Measurements from ENCODE around the gene PDE8A. TPM values are rescaled to one million over a fixed set of nuclear protein-coding genes. Genes with fewer than 3 reads are reported as not detected.

Gene PDE8A
- total RNA-seq, 1 donor from 2014 or later: 8.6 TPM

DNA sequence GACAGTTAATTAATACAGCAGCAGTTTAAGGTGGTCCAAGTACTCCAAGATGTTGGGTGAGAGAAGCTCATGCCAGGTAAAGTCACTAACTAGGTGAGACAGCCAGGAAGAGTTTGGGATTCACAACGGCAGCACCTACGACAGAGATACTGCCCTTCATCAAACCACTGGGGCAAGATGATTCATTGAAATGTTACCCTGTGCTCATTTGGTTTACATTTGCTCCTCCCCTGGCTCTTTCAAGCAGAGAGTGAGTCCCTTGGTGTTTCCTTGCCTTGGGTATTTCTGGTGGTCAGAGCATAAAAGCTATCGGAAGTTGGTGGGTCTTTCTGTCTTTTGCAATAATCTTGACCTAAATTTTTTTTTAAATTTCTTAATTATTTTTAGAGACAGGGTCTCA is 19.9 kb upstream of the PDE8A start:
- H3K27ac Mint-ChIP-seq (ENCODE audit: unreplicated experiment): no peak overlapping the region

DNA sequence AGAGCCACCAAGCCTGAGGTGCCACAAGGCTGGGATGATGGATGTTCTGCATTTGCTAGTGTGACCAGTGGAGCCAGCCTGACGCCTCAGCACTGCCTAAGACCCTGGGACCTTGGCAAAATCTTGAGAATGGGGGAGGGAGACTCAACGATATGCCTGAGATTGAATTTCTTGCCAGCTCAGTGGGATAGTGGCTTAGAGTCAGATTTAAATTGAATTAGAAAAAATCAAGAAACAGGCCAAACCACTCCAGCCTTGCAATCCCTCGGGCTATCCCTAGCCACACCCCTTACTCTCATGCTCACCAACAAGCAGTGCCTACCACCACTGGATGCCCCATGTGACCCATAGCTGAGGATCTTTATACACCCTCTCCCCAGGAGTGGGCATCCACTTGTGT is 18.7 kb upstream of the PDE8A start:
- no peaks in the 10 kb centered on the region for H3K27me3 Mint-ChIP-seq (ENCODE audit: low read depth)
- peaks cover 10% of the 10 kb centered on the region for H3K9me3 Mint-ChIP-seq
- H3K4me3 Mint-ChIP-seq: no peak overlapping the region
- TF ChIP-seq, protein P1, sequence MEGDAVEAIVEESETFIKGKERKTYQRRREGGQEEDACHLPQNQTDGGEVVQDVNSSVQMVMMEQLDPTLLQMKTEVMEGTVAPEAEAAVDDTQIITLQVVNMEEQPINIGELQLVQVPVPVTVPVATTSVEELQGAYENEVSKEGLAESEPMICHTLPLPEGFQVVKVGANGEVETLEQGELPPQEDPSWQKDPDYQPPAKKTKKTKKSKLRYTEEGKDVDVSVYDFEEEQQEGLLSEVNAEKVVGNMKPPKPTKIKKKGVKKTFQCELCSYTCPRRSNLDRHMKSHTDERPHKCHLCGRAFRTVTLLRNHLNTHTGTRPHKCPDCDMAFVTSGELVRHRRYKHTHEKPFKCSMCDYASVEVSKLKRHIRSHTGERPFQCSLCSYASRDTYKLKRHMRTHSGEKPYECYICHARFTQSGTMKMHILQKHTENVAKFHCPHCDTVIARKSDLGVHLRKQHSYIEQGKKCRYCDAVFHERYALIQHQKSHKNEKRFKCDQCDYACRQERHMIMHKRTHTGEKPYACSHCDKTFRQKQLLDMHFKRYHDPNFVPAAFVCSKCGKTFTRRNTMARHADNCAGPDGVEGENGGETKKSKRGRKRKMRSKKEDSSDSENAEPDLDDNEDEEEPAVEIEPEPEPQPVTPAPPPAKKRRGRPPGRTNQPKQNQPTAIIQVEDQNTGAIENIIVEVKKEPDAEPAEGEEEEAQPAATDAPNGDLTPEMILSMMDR (conservative IDR thresholded peaks at IDR 0.05): no peak
- H3K27ac Mint-ChIP-seq (ENCODE audit: unreplicated experiment): no peak overlapping the region
- peaks cover 14% of the 10 kb centered on the region for H3K4me1 Mint-ChIP-seq
- no peaks in the 10 kb centered on the region for H3K36me3 Mint-ChIP-seq (ENCODE audit: low read depth)
- DNase-seq (ENCODE audit: low read depth, low spot score): no peak

More for the DNA sequence above, 19.9 kb upstream of the PDE8A start:
- DNase-seq (ENCODE audit: low read depth, low spot score): no peak
- Mint-ChIP-seq H3K4me1 (peaks cover 8% of the 10 kb centered on the region), H3K27me3 (ENCODE audit: low read depth) (no peaks in the 10 kb centered on the region), H3K36me3 (ENCODE audit: low read depth) (no peaks in the 10 kb centered on the region), H3K9me3 (peaks cover 10% of the 10 kb centered on the region), H3K4me3 (no peak overlapping the region)
- TF ChIP-seq, protein P1 (conservative IDR thresholded peaks at IDR 0.05): no peak

DNA sequence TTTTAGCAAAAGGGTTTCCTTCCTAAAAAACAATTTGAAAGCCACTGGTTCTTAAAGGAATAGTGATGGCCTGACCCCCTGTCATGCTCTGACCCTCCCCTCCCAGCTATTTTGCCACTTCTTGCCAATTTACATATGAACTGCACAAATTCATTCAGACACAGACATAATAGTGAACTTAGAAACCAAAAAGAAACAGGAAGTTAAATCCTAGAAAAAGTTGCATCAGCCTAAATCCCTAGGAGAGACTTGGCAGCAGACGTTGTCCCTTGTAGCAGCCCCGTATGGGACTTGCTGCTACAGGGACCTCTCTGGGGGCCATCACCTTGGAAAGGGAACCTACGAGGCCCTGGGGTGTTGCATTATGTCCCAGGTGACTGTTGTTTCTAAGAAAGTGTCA is 14.3 kb upstream of the PDE8A start:
- no peak overlapping the region for H3K27ac Mint-ChIP-seq (ENCODE audit: unreplicated experiment)
- no peak overlapping the region for H3K4me3 Mint-ChIP-seq
- H3K9me3 Mint-ChIP-seq: peaks cover 10% of the 10 kb centered on the region
- TF ChIP-seq, protein P1 (conservative IDR thresholded peaks at IDR 0.05): no peak
- H3K36me3 Mint-ChIP-seq (ENCODE audit: low read depth): no peaks in the 10 kb centered on the region
- no peaks in the 10 kb centered on the region for H3K27me3 Mint-ChIP-seq (ENCODE audit: low read depth)
- no peak for DNase-seq (ENCODE audit: low read depth, low spot score)
- H3K4me1 Mint-ChIP-seq: peaks cover 25% of the 10 kb centered on the region

DNA sequence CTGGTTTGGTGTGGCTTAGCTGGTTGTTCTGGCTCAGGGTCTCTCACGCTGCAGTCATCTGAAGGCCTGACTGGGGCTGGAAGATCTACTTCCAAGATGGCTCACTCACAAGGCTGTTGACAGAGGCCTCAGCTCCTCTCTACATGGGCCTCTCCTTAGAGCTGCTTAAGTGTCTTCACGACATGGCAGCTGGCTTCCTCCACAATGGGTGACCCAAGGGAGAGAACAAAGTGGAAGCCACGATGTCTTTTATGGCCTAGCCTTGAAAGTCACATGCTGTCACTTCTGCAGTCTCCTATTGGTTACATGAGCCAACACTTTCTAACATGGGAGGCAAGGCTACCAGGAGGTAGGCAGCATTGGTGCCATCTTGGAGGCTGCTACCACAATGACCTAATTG is 13.4 kb upstream of the PDE8A start:
- H3K4me3 Mint-ChIP-seq: no peak overlapping the region
- TF ChIP-seq, protein P1 (conservative IDR thresholded peaks at IDR 0.05): no peak
- no peaks in the 10 kb centered on the region for H3K36me3 Mint-ChIP-seq (ENCODE audit: low read depth)
- H3K27ac Mint-ChIP-seq (ENCODE audit: unreplicated experiment): no peak overlapping the region
- no peaks in the 10 kb centered on the region for H3K27me3 Mint-ChIP-seq (ENCODE audit: low read depth)
- peaks cover 25% of the 10 kb centered on the region for H3K4me1 Mint-ChIP-seq
- peaks cover 10% of the 10 kb centered on the region for H3K9me3 Mint-ChIP-seq
- no peak for DNase-seq (ENCODE audit: low read depth, low spot score)

DNA sequence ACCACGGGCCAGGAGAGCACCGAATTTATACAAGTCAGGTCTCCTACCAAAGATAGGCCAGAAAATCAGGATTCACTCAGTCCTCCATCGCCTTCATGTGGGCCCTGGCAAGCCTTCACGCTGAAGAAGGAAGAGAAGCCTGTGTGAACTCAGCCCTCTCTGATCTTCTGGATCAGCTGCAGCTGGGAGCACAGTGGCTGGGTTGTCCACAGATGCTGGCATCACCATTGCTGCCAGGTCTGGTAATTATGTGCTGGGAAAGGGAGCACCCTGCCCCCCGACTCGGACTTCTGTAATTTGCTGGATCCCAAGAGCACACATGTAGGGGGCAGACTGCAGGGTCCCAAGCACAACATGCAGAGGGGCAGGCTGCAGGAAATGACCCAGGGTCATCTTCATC is 12.4 kb upstream of the PDE8A start:
- Mint-ChIP-seq H3K27me3 (ENCODE audit: low read depth) (no peaks in the 10 kb centered on the region), H3K27ac (ENCODE audit: unreplicated experiment) (peak overlapping the region; percentile 20), H3K4me3 (no peak overlapping the region), H3K36me3 (ENCODE audit: low read depth) (no peaks in the 10 kb centered on the region), H3K4me1 (peaks cover 25% of the 10 kb centered on the region), H3K9me3 (peaks cover 6% of the 10 kb centered on the region)
- TF ChIP-seq, protein P1 (conservative IDR thresholded peaks at IDR 0.05): no peak
- no peak for DNase-seq (ENCODE audit: low read depth, low spot score)

DNA sequence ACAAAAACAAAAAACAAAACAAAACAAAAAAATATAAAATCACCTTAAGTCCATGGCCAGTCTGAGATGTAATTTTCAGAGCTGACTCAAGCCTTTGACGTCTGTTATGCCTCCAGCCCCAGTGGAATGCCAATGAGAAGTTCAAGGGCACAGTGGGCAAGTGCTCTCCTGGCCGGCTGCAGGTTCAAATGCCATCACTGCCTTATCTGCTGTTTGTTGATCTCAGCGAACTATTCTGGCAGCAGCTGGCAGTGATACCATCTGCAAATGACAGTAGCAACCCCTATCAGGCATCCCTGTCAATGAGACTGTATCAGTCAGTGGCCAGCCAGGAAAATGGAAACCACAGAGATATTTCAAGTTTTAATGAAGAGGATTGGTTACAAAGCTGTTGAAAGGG is 10.8 kb upstream of the PDE8A start:
- no peaks in the 10 kb centered on the region for H3K27me3 Mint-ChIP-seq (ENCODE audit: low read depth)
- peak overlapping the region; percentile 4 for H3K27ac Mint-ChIP-seq (ENCODE audit: unreplicated experiment)
- TF ChIP-seq, protein P1 (conservative IDR thresholded peaks at IDR 0.05): no peak
- peaks cover 3% of the 10 kb centered on the region for H3K9me3 Mint-ChIP-seq
- no peak for DNase-seq (ENCODE audit: low read depth, low spot score)
- no peak overlapping the region for H3K4me3 Mint-ChIP-seq
- H3K4me1 Mint-ChIP-seq: peaks cover 25% of the 10 kb centered on the region
- H3K36me3 Mint-ChIP-seq (ENCODE audit: low read depth): no peaks in the 10 kb centered on the region
